Measurements from ENCODE around the gene MET.

MET gene

DNA sequence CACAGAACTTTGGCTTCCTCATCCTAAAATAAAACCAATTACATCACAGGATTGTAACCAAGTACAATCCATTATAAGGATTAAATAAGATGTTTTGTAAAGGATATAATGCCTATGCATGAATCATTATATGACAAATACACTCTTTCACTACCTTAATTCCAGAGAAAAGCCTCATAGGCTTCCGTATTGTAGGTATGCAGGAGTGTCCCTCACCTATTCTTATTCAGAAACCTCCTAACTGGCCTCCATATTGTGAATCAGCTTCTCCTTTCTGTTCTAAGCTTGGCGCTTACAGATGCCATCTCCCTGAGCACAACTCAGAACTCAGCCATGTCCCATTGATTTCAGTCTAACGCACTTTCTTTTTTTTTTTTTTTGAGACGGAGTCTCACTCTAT, 120.8 kb downstream of the MET start:
- in situ Hi-C loops (cut with MboI; ENCODE audit: low pct_unique_long_range_greater_than_20kb, low sequenced_read_pairs): loop anchor here (25.0 kb wide), 1 partner anchor 531 kb away; no protein-coding TSS in a partner anchor
- no peak for DNase-seq

DNA sequence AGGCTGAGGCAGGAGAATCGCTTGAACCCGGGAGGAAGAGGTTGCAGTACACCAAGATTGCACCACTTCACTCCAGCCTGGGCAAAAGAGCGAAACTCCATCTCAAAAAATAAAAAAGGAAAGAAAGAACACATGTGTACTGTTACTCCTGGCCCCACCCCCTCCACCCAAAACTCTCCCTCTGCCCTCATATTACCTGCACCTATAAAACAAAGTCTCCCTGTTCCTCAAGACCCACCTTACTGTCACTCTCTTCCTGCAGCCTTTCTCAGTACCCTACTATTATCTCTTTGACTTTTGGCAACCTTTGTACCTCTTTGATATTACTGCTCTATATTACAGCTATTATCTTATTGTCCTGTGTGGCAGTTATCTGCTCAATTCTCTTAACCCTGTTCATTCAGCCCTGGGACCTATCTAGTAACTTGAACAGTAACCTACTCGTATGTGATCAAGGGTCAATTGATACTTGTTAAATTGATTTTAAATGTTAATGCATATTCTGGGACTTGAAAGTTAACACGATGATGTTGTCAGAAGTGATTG, 121.9 kb downstream of the MET start:
- DNase-seq: no peak
- in situ Hi-C loops (cut with MboI; ENCODE audit: low pct_unique_long_range_greater_than_20kb, low sequenced_read_pairs): loop anchor here (25.0 kb wide), 1 partner anchor 532 kb away; no protein-coding TSS in a partner anchor

DNA sequence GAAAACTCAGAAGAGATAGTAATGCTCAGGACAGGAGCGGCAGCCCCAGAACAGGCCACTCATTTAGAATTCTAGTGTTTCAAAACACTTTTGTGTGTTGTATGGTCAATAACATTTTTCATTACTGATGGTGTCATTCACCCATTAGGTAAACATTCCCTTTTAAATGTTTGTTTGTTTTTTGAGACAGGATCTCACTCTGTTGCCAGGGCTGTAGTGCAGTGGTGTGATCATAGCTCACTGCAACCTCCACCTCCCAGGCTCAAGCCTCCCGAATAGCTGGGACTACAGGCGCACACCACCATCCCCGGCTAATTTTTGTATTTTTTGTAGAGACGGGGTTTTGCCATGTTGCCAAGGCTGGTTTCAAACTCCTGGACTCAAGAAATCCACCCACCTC, 124.5 kb downstream of the MET start:
- DNase-seq: no peak
- in situ Hi-C loops (cut with MboI; ENCODE audit: low pct_unique_long_range_greater_than_20kb, low sequenced_read_pairs): loop anchor here (25.0 kb wide), 1 partner anchor 534 kb away; no protein-coding TSS in a partner anchor

DNA sequence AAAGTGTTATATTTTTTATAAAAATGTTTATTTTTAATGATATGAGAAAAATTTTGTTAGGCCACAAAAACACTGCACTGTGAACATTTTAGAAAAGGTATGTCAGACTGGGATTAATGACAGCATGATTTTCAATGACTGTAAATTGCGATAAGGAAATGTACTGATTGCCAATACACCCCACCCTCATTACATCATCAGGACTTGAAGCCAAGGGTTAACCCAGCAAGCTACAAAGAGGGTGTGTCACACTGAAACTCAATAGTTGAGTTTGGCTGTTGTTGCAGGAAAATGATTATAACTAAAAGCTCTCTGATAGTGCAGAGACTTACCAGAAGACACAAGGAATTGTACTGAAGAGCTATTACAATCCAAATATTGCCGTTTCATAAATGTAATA, 125.6 kb downstream of the MET start:
- DNase-seq: no peak
- in situ Hi-C loops (cut with MboI; ENCODE audit: low pct_unique_long_range_greater_than_20kb, low sequenced_read_pairs): loop anchor here (25.0 kb wide), 1 partner anchor 535 kb away; no protein-coding TSS in a partner anchor

DNA sequence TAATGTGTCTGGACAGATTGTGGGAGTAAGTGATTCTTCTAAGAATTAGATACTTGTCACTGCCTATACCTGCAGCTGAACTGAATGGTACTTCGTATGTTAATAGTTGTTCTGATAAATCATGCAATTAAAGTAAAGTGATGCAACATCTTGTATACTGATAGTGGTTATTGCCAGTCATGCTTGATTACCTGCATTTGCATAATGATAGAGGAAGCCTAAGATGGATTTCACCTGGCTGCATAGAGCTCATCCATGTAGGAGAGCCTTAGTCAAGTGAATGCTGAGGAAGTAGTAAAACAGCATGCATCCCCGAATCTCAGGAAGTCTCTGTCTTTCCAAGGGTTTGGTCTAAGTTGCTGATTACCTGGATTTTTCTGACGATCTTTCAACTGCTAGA, 126.2 kb downstream of the MET start:
- DNase-seq: no peak
- in situ Hi-C loops (cut with MboI; ENCODE audit: low pct_unique_long_range_greater_than_20kb, low sequenced_read_pairs): loop anchor here (25.0 kb wide), 1 partner anchor 536 kb away; no protein-coding TSS in a partner anchor

DNA sequence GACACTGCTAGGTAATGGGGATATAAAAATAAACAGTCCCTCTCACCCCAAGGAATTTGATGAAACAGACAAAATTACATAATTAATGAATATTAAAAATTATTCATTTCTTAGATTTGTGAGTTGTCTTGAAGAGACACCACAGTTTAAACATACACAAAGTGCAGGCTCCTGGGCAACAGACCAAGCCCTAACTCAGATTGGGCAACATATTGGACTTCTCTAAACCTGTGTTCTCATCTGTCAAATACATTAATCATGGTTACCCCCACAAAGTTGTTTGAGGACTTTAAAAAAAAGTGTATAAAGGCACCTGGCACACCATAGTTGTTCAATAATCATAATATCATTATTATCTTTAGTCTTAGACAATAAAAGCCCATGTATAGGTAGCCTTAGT, 127.9 kb downstream of the MET start:
- in situ Hi-C loops (cut with MboI; ENCODE audit: low pct_unique_long_range_greater_than_20kb, low sequenced_read_pairs): loop anchor here (25.0 kb wide), 2 partner anchors 538 to 638 kb away; no protein-coding TSS in a partner anchor
- no peak for DNase-seq

DNA sequence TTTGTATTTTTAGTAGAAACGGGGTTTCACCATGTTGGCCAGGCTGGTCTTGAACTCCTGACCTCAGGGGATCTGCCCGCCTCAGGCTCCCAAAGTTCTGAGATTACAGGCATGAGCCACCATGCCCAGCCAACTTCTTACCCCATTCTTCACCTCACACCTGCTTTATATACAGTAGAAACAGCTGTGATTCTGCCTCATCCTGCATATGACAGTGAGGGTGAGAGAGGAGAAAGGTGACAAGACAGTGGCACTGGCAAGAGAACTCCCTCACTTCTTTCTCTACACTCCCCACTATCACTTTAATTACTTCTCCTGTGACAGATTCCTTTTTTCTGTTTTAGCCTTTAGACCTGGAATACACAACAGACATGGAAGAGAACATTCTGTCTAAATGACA, 128.6 kb downstream of the MET start:
- no peak for DNase-seq
- in situ Hi-C loops (cut with MboI; ENCODE audit: low pct_unique_long_range_greater_than_20kb, low sequenced_read_pairs): loop anchor here (25.0 kb wide), 1 partner anchor 638 kb away; no protein-coding TSS in a partner anchor

DNA sequence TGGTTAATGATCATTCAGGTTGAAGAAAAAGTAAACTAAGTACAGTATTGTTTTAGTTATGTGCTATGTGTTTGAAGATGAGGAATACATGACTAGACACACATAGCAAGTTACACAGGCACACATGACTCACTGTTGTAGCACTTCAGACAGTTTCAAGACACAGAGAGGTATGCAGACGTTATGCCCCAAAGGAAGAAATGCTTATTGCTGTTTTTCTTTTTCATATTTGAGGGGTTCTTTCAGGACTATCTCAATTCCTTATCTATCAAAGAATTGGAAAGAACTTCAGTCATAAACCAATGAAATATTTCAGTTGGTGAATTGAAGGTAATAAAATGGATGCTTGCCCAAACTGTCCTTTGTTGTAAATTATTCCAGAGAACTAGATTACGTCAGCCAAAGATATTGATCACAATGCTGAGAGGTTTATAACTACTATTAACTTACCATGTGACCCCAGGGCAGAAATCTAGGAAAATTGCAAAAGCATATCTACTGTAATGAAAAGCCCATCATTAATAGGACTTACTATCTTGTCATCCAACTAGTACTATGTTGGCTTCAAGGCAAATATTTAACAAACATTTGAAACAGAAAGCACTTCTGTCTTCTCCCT, 129.2 kb downstream of the MET start:
- in situ Hi-C loops (cut with MboI; ENCODE audit: low pct_unique_long_range_greater_than_20kb, low sequenced_read_pairs): loop anchor here (25.0 kb wide), 1 partner anchor 639 kb away; no protein-coding TSS in a partner anchor
- DNase-seq: no peak

DNA sequence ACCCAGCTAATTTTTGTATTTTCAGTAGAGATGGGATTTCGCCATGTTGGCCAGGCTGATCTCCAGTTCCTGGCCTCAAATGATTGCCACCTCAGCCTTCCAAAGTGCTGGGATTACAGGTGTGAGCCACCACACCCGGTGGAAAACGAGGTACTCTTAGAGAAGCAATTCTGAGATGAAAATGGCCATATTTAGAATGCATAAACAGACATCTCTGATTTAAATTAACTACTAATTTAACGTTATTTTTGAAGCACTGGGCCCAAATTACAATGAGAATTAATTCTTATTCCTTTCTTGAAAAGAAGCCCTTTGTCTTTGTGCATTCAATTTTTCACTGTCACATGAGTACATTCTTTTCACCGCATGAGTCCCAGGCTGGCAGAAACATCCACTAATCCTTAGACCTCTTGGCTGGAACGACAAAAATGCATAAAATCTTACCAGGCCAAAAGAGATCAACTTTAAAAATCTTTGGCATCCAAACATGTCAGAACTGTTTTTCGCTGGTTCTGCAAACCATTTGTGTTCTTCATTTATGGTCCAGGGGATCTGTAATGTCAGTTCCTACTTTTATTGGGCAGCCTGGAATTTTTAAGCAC, 130.2 kb downstream of the MET start:
- no peak for DNase-seq
- in situ Hi-C loops (cut with MboI; ENCODE audit: low pct_unique_long_range_greater_than_20kb, low sequenced_read_pairs): loop anchor here (25.0 kb wide), 1 partner anchor 640 kb away; no protein-coding TSS in a partner anchor

DNA sequence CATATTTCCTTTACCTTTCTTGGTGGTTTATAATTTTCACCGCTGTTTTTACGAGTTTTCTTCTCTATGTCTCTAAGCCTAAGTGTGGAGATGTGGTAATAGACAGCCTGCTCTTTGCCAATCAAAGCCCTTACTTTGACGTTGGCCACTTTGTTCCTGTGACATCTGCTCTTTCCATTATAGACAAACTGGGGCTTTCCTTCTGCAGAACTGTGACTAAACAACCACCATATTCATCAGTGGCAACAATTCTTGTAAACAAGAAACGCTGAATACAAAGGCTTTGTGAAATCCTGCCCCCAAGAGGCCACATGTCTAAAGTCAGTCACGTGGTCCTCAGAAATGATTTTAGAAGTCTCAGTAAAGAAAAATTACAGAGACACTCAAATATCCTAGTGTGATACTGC, 130.8 kb downstream of the MET start:
- in situ Hi-C loops (cut with MboI; ENCODE audit: low pct_unique_long_range_greater_than_20kb, low sequenced_read_pairs): loop anchor here (25.0 kb wide), 1 partner anchor 640 kb away; no protein-coding TSS in a partner anchor
- peak; percentile 46 for DNase-seq

DNA sequence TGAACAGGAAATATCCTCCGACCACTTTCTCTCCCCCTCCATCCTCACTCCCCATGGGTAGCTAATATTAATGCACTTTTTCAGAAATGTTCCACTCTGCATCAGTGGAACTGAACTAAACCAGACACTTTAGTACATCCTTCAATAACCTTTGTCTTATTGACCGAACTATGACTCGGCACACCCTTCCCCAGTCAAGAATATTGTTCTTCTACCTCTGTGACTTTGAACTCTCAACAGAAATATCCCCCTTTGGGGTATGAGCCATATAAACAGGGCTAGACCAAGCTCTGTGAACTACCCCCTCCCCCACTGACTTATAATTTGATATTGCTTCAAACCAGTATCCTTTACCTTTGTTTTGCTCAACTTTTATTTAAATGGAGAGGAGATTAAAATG, 132.5 kb downstream of the MET start:
- in situ Hi-C loops (cut with MboI; ENCODE audit: low pct_unique_long_range_greater_than_20kb, low sequenced_read_pairs): loop anchor here (25.0 kb wide), 1 partner anchor 642 kb away; no protein-coding TSS in a partner anchor
- no peak for DNase-seq

DNA sequence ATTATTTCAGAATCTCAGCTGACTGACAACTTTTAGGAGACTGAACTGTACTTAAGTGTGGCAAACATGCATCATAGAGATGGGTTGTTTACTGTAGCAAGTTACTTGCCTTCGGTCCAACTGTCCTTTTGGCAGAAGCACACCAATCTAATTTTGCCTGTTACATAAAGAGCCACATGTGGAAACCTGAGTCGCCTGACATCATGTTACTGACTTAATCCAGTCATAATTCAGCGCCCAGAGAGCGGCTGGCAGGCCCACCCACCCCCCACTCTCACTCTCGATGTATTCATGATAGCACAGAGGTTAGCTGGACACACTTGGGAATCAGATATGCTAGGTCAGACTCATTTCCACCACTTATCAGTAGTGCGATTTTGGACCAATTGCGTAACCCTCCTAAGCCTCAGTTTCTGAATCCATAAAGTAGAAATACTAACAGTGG, 133.1 kb downstream of the MET start:
- in situ Hi-C loops (cut with MboI; ENCODE audit: low pct_unique_long_range_greater_than_20kb, low sequenced_read_pairs): loop anchor here (25.0 kb wide), 1 partner anchor 643 kb away; no protein-coding TSS in a partner anchor
- DNase-seq: no peak

DNA sequence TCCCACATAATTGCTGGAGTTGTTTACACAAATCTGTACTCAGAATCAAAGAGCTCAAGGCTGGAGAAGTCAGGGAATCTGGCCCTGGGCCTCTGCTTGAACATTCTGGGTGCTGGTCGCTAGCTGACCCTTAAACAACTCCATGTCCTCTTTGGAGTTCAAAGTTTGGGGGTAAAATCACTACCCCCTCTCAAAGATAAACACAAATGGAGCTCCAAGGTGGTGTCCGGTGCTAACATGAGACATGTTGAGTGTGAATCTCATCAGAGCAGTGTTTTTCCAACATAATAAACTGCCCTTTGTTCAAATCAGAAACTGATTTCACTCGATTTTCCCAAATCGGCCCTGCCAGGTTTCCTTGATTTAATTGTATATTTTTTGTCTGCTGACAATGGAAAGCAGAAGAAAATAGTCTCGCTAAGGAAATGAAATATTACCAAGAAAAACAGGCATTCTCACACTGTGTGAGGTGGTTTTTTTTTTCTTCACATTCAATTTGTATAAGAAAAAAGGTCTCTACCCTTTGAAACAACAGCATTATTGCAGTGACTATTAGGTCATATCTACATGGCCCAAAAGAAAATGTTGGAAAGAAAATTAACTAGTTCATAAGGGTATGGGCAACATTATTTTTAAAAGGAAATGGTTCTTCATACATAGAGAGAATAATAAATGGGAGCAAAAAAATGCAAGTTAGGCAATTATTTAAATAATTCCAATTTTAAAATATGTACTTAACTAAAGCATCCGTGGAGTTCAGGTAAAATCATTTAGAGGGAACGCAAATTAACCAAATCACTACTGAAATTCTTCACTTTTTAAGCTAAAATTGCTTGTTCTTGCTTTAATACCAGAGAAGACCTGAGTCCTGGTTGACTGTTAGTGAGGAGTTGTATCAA, 134.3 kb downstream of the MET start:
- in situ Hi-C loops (cut with MboI; ENCODE audit: low pct_unique_long_range_greater_than_20kb, low sequenced_read_pairs): loop anchor here (25.0 kb wide), 1 partner anchor 644 kb away; no protein-coding TSS in a partner anchor

DNA sequence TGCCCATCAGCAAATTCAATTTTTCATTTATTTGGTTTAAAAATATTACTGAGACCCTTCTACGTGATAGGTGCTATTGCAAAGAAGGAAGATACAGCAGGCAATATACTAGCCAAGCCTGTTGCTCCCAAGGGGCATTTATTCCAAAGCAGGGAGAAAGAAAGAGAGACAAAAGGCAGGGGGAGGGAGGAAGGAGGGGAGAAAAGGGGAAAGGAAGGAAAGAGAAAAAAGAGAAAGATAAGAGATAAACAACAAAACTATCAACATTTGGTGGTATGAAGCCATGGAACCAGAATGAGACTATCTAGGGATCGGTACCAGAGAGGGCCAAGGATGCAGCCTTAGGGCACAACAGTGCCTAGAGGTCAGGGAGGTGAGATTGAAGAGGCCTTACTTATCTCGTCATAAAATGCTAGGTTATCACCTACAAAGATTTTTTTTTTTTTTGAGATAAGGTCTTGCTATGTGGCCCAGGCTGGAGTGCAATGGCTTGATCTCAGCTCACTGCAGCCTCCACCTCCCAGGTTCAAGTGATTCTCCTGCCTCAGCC, 135.1 kb downstream of the MET start:
- no peak for DNase-seq
- in situ Hi-C loops (cut with MboI; ENCODE audit: low pct_unique_long_range_greater_than_20kb, low sequenced_read_pairs): loop anchor here (25.0 kb wide), 1 partner anchor 645 kb away; no protein-coding TSS in a partner anchor

More for the DNA sequence above, 134.3 kb downstream of the MET start:
- no peak for DNase-seq

DNA sequence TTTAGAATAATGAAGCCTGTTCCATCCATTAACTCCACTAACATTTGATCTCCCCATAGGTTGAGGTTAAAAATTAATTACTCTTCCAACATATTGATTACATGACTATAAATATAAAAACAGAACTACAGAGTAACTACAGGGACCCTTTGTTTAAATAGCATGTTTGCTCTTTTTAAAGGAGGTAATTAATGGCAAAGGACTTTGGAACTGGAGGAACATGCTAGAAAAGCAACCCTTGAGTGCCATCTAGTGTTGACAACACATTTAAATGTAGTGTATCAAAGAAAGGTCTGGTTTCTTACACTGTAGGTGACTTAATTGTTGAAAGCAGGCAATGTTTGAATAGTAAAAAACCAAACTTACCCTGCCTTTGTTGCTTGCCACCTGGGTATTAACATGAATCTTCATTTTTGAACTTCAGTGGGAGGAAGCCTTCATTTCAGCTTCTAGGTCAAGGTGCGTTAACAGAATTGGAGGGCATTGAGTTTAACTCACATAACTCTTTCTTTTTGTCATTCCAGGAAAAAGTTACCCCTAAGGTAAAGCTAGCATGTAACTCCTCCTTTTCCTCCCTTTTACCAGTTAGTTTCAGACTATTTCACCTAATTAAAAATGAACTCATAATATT, 137.8 kb downstream of the MET start:
- in situ Hi-C loops (cut with MboI; ENCODE audit: low pct_unique_long_range_greater_than_20kb, low sequenced_read_pairs): loop anchor here (10.0 to 25.0 kb wide), 2 partner anchors 215 to 647 kb away; no protein-coding TSS in a partner anchor
- DNase-seq: peak; percentile 60

DNA sequence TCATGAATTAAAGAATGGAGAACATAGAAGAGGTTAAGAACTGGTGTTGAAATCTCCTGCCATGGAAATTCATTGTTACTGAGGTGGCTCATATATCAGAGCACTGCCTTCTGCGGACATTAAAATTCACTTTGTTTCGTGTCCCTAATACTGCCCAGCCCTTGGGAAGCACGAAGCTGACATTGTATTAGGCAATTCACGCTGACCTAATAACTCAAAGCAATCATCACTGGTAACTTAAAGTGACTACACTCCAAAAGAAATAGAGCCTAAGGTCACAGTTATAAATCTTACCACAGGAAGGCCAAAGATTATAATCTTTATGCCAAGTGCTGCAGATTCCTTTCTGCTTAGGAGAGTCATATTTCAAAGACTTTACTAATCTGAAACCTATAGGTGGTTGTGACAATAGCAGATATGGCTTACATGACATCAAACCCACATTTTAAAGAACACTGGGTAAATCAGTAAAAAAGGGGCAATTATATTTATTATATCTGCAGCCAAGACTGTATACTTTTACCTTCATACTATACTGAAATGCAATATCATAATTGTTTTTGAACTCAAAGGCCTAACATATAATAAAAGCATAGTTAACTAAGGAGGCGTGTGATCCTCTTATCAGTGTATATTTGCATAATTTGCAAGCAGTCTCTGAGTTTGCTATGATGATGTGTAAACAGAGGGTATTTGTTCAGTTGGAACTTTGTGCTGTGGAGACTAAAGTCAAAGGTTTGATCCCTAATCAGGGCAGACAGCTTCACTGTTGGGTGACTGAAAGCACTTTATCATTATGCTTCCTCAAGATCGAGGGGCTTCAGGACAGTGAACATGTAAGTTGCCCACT, 138.5 kb downstream of the MET start:
- in situ Hi-C loops (cut with MboI; ENCODE audit: low pct_unique_long_range_greater_than_20kb, low sequenced_read_pairs): loop anchor here (10.0 to 25.0 kb wide), 2 partner anchors 216 to 648 kb away; no protein-coding TSS in a partner anchor
- DNase-seq: no peak

DNA sequence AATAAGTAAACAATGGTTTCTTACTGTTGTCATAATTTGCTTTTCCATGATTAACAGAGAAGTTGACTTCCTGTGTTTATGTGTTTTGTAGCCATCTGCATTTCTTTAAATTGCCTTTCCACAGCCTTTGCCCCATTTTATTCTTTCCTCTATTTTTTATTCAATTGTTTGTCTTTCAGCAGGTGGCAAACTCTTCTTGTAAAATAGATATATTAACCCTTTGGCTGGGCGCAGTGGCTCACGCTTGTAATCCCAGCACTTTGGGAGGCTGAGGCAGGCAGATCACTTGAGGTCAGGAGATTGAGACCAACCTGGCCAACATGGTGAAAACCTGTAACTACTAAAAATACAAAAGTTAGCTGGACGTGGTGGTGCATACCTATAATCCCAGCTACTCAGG, 139.8 kb downstream of the MET start:
- DNase-seq: no peak
- in situ Hi-C loops (cut with MboI; ENCODE audit: low pct_unique_long_range_greater_than_20kb, low sequenced_read_pairs): loop anchor here (10.0 to 25.0 kb wide), 2 partner anchors 217 to 649 kb away; no protein-coding TSS in a partner anchor

All from KBM-7 (cell line).